ENCODE data around the gene PCYT1B.
A peak's percentile ranks its signal among the peaks of the same experiment; 100 is the strongest.
"Not testable (repeated sequence)": the region's sequence is repeated elsewhere in the genome, so short reads cannot be mapped to it uniquely, and the experiment has no call there.

The PCYT1B gene

GRCh38 chrX:24668111-24668510 is 21.0 kb upstream of the PCYT1B start:
- Histone ChIP-seq H3K4me1 (ENCODE audit: control insufficient read depth, insufficient read depth, low read length) (no peaks in the 10 kb centered on the region), H3K27me3 (replicated peaks; ENCODE audit: control insufficient read depth, insufficient read depth, low read length) (peaks cover 31% of the 10 kb centered on the region), H3K9me3 (ENCODE audit: control insufficient read depth, low read length) (no peaks in the 10 kb centered on the region), H3K36me3 (ENCODE audit: control insufficient read depth, insufficient read depth, low read length, severe bottlenecking) (no peaks in the 10 kb centered on the region), H3K4me3 (ENCODE audit: low read length) (no peak overlapping the region), H3K9ac (ENCODE audit: low read length) (no peak overlapping the region)
- DNase-seq (ENCODE audit: low read depth): no peak

GRCh38 chrX:24662352-24662751 is 15.2 kb upstream of the PCYT1B start:
- H3K4me1 ChIP-seq (ENCODE audit: control insufficient read depth, insufficient read depth, low read length): no peaks in the 10 kb centered on the region
- no peaks in the 10 kb centered on the region for H3K9me3 ChIP-seq (ENCODE audit: control insufficient read depth, low read length)
- H3K27me3 ChIP-seq (replicated peaks; ENCODE audit: control insufficient read depth, insufficient read depth, low read length): peaks cover 41% of the 10 kb centered on the region
- H3K9ac ChIP-seq (ENCODE audit: low read length): no peak overlapping the region
- no peaks in the 10 kb centered on the region for H3K36me3 ChIP-seq (ENCODE audit: control insufficient read depth, insufficient read depth, low read length, severe bottlenecking)
- DNase-seq (ENCODE audit: low read depth): no peak
- H3K4me3 ChIP-seq (ENCODE audit: low read length): no peak overlapping the region

- Histone ChIP-seq H3K4me1 (ENCODE audit: control insufficient read depth, insufficient read depth, low read length) (no peaks in the 10 kb centered on the region), H3K9ac (ENCODE audit: low read length) (no peak overlapping the region), H3K4me3 (ENCODE audit: low read length) (no peak overlapping the region), H3K36me3 (ENCODE audit: control insufficient read depth, insufficient read depth, low read length, severe bottlenecking) (no peaks in the 10 kb centered on the region), H3K27me3 (replicated peaks; ENCODE audit: control insufficient read depth, insufficient read depth, low read length) (peaks cover 36% of the 10 kb centered on the region), H3K9me3 (ENCODE audit: control insufficient read depth, low read length) (no peaks in the 10 kb centered on the region)
- no peak for DNase-seq (ENCODE audit: low read depth)
These were observed 14.1 kb upstream of the PCYT1B start for GRCh38 chrX:24661292-24661691.

GRCh38 chrX:24659646-24660045 is 12.5 kb upstream of the PCYT1B start:
- no peak for DNase-seq (ENCODE audit: low read depth)
- no peaks in the 10 kb centered on the region for H3K9me3 ChIP-seq (ENCODE audit: control insufficient read depth, low read length)

GRCh38 chrX:24659106-24659505 is 12.0 kb upstream of the PCYT1B start:
- Histone ChIP-seq H3K9ac (ENCODE audit: low read length) (no peak overlapping the region), H3K9me3 (ENCODE audit: control insufficient read depth, low read length) (no peaks in the 10 kb centered on the region), H3K4me1 (ENCODE audit: control insufficient read depth, insufficient read depth, low read length) (no peaks in the 10 kb centered on the region), H3K4me3 (ENCODE audit: low read length) (no peak overlapping the region), H3K27me3 (replicated peaks; ENCODE audit: control insufficient read depth, insufficient read depth, low read length) (peaks cover 26% of the 10 kb centered on the region), H3K36me3 (ENCODE audit: control insufficient read depth, insufficient read depth, low read length, severe bottlenecking) (no peaks in the 10 kb centered on the region)
- no peak for DNase-seq (ENCODE audit: low read depth)

More at GRCh38 chrX:24659646-24660045, 12.5 kb upstream of the PCYT1B start:
- peaks cover 31% of the 10 kb centered on the region for H3K27me3 ChIP-seq (replicated peaks; ENCODE audit: control insufficient read depth, insufficient read depth, low read length)
- H3K4me3 ChIP-seq (ENCODE audit: low read length): no peak overlapping the region
- H3K36me3 ChIP-seq (ENCODE audit: control insufficient read depth, insufficient read depth, low read length, severe bottlenecking): no peaks in the 10 kb centered on the region
- no peaks in the 10 kb centered on the region for H3K4me1 ChIP-seq (ENCODE audit: control insufficient read depth, insufficient read depth, low read length)
- no peak overlapping the region for H3K9ac ChIP-seq (ENCODE audit: low read length)

- peaks cover 23% of the 10 kb centered on the region for H3K27me3 ChIP-seq (replicated peaks; ENCODE audit: control insufficient read depth, insufficient read depth, low read length)
- H3K9me3 ChIP-seq (ENCODE audit: control insufficient read depth, low read length): peaks cover under 1% of the 10 kb centered on the region
- no peak overlapping the region for H3K4me3 ChIP-seq (ENCODE audit: low read length)
- no peaks in the 10 kb centered on the region for H3K4me1 ChIP-seq (ENCODE audit: control insufficient read depth, insufficient read depth, low read length)
- H3K9ac ChIP-seq (ENCODE audit: low read length): no peak overlapping the region
- H3K36me3 ChIP-seq (ENCODE audit: control insufficient read depth, insufficient read depth, low read length, severe bottlenecking): no peaks in the 10 kb centered on the region
- DNase-seq (ENCODE audit: low read depth): no peak
These were observed 11.3 kb upstream of the PCYT1B start for GRCh38 chrX:24658421-24658820.

- H3K36me3 ChIP-seq (ENCODE audit: control insufficient read depth, insufficient read depth, low read length, severe bottlenecking): no peaks in the 10 kb centered on the region
- DNase-seq (ENCODE audit: low read depth): no peak
- no peak overlapping the region for H3K9ac ChIP-seq (ENCODE audit: low read length)
- H3K4me3 ChIP-seq (ENCODE audit: low read length): no peak overlapping the region
- no peaks in the 10 kb centered on the region for H3K4me1 ChIP-seq (ENCODE audit: control insufficient read depth, insufficient read depth, low read length)
- H3K27me3 ChIP-seq (replicated peaks; ENCODE audit: control insufficient read depth, insufficient read depth, low read length): peaks cover 21% of the 10 kb centered on the region
- H3K9me3 ChIP-seq (ENCODE audit: control insufficient read depth, low read length): peaks cover 4% of the 10 kb centered on the region
These were observed 10.7 kb upstream of the PCYT1B start for GRCh38 chrX:24657671-24658386.

GRCh38 chrX:24655679-24656078 is 8.5 kb upstream of the PCYT1B start:
- H3K36me3 ChIP-seq (ENCODE audit: control insufficient read depth, insufficient read depth, low read length, severe bottlenecking); H3K4me3 ChIP-seq (ENCODE audit: low read length); H3K9me3 ChIP-seq (ENCODE audit: control insufficient read depth, low read length); H3K4me1 ChIP-seq (ENCODE audit: control insufficient read depth, insufficient read depth, low read length); H3K27me3 ChIP-seq (replicated peaks; ENCODE audit: control insufficient read depth, insufficient read depth, low read length); H3K9ac ChIP-seq (ENCODE audit: low read length); DNase-seq (ENCODE audit: low read depth): not testable (repeated sequence)

GRCh38 chrX:24651783-24652182 is 4.6 kb upstream of the PCYT1B start:
- no peaks in the 10 kb centered on the region for H3K4me1 ChIP-seq (ENCODE audit: control insufficient read depth, insufficient read depth, low read length)
- no peak for DNase-seq (ENCODE audit: low read depth)
- H3K9me3 ChIP-seq (ENCODE audit: control insufficient read depth, low read length): peaks cover 4% of the 10 kb centered on the region
- H3K36me3 ChIP-seq (ENCODE audit: control insufficient read depth, insufficient read depth, low read length, severe bottlenecking): no peaks in the 10 kb centered on the region
- H3K9ac ChIP-seq (ENCODE audit: low read length): no peak overlapping the region
- peaks cover 23% of the 10 kb centered on the region for H3K27me3 ChIP-seq (replicated peaks; ENCODE audit: control insufficient read depth, insufficient read depth, low read length)
- H3K4me3 ChIP-seq (ENCODE audit: low read length): no peak overlapping the region

- no peak overlapping the region for H3K4me3 ChIP-seq (ENCODE audit: low read length)
- no peaks in the 10 kb centered on the region for H3K4me1 ChIP-seq (ENCODE audit: control insufficient read depth, insufficient read depth, low read length)
- no peak overlapping the region for H3K9ac ChIP-seq (ENCODE audit: low read length)
- H3K9me3 ChIP-seq (ENCODE audit: control insufficient read depth, low read length): peaks cover 4% of the 10 kb centered on the region
- H3K27me3 ChIP-seq (replicated peaks; ENCODE audit: control insufficient read depth, insufficient read depth, low read length): peaks cover 39% of the 10 kb centered on the region
- no peak for DNase-seq (ENCODE audit: low read depth)
- no peaks in the 10 kb centered on the region for H3K36me3 ChIP-seq (ENCODE audit: control insufficient read depth, insufficient read depth, low read length, severe bottlenecking)
These were observed 1.3 kb upstream of the PCYT1B start for GRCh38 chrX:24648495-24648894.

- H3K4me1 ChIP-seq (ENCODE audit: control insufficient read depth, insufficient read depth, low read length): no peaks in the 10 kb centered on the region
- peak overlapping the region; percentile 37 for H3K4me3 ChIP-seq (ENCODE audit: low read length)
- peak; percentile 52 for DNase-seq (ENCODE audit: low read depth)
- no peak overlapping the region for H3K9ac ChIP-seq (ENCODE audit: low read length)
- peaks cover 49% of the 10 kb centered on the region for H3K27me3 ChIP-seq (replicated peaks; ENCODE audit: control insufficient read depth, insufficient read depth, low read length)
- H3K36me3 ChIP-seq (ENCODE audit: control insufficient read depth, insufficient read depth, low read length, severe bottlenecking): no peaks in the 10 kb centered on the region
- no peaks in the 10 kb centered on the region for H3K9me3 ChIP-seq (ENCODE audit: control insufficient read depth, low read length)
These were observed 383 bp downstream of the PCYT1B start for GRCh38 chrX:24646745-24647182.

- Histone ChIP-seq H3K36me3 (ENCODE audit: control insufficient read depth, insufficient read depth, low read length, severe bottlenecking) (no peaks in the 10 kb centered on the region), H3K27me3 (replicated peaks; ENCODE audit: control insufficient read depth, insufficient read depth, low read length) (peaks cover 51% of the 10 kb centered on the region), H3K4me1 (ENCODE audit: control insufficient read depth, insufficient read depth, low read length) (no peaks in the 10 kb centered on the region), H3K9me3 (ENCODE audit: control insufficient read depth, low read length) (no peaks in the 10 kb centered on the region), H3K9ac (ENCODE audit: low read length) (no peak overlapping the region), H3K4me3 (ENCODE audit: low read length) (no peak overlapping the region)
- DNase-seq (ENCODE audit: low read depth): no peak
These were observed 1.1 kb downstream of the PCYT1B start for GRCh38 chrX:24646006-24646405.
